ENCODE results near the gene LDLRAD2.

GRCh38 chr1:21782868-21783678, 29.0 kb upstream of the LDLRAD2 start, which contains the start of gene USP48:
- TF ChIP-seq MYC (IDR thresholded peaks at IDR 0.05; ENCODE audit: borderline replicate concordance, low read length) (no peak), CTCF (IDR thresholded peaks at IDR 0.05) (no peak; the same call in 2 of the 3 replicates), MAZ (IDR thresholded peaks at IDR 0.05; ENCODE audit: borderline replicate concordance, low read depth, low read length) (no peak), RCOR1 (IDR thresholded peaks at IDR 0.05; ENCODE audit: low read depth, low read length) (no peak)

Measured in A549 (cell line).